Skin epidermis (tissue), 12 donors: ENCODE measurements around the gene ARAP1.
A peak's percentile ranks its signal among the peaks of the same experiment; 100 is the strongest.

Source experiments
- H3K27ac ChIP-seq, 21 experiments: fragments of 200-600 bp; sonication (generic) in 11 of 21; one replicate each; pipeline ENCODE4 v1.5.0; 2020; ENCODE audit warnings: mild to moderate bottlenecking in 3 of 21, inconsistent platforms in 2 of 21, moderate library complexity in 2 of 21
- H3K4me3 ChIP-seq, 7 experiments: fragments of 200-600 bp; sonication (generic) in 2 of 7; one replicate each; pipeline ENCODE4 v1.5.0; 2020; ENCODE audit warnings: inconsistent platforms in 2 of 7, mild to moderate bottlenecking in 2 of 7, moderate library complexity in 1 of 7

Gene ARAP1

GRCh38 chr11:72652873-72653630, 99.2 kb downstream of the ARAP1 start:
- no peak overlapping the region for H3K4me3 ChIP-seq
- no peak overlapping the region for H3K27ac ChIP-seq

GRCh38 chr11:72652133-72652532, 100.1 kb downstream of the ARAP1 start:
- Histone ChIP-seq H3K27ac (no peak overlapping the region), H3K4me3 (no peak overlapping the region)

GRCh38 chr11:72649215-72649976, 102.8 kb downstream of the ARAP1 start:
- Histone ChIP-seq H3K27ac (no peak overlapping the region), H3K4me3 (no peak overlapping the region)

GRCh38 chr11:72648384-72649136, 103.6 kb downstream of the ARAP1 start:
- no peak overlapping the region for H3K27ac ChIP-seq
- no peak overlapping the region for H3K4me3 ChIP-seq

GRCh38 chr11:72647882-72648281, 104.3 kb downstream of the ARAP1 start:
- H3K4me3 ChIP-seq = no peak overlapping the region
- no peak overlapping the region for H3K27ac ChIP-seq

- H3K27ac ChIP-seq = no peak overlapping the region
- H3K4me3 ChIP-seq = no peak overlapping the region
Observed at GRCh38 chr11:72646472-72646871, 105.7 kb downstream of the ARAP1 start.

GRCh38 chr11:72646024-72646423, 106.2 kb downstream of the ARAP1 start:
- Histone ChIP-seq H3K4me3 (no peak overlapping the region), H3K27ac (no peak overlapping the region)

- H3K27ac ChIP-seq = no peak overlapping the region
- H3K4me3 ChIP-seq = no peak overlapping the region
Observed at GRCh38 chr11:72643547-72643946, 108.7 kb downstream of the ARAP1 start.

- H3K27ac ChIP-seq = peak overlapping the region in 7 of 21 experiments; percentile 7 to 66 (median 18)
- H3K4me3 ChIP-seq = peak overlapping the region; percentile 17 to 47 (median 39)
Observed at GRCh38 chr11:72642884-72643522, 109.2 kb downstream of the ARAP1 start.

GRCh38 chr11:72642043-72642883, 109.9 kb downstream of the ARAP1 start:
- H3K27ac ChIP-seq = peak overlapping the region in 10 of 21 experiments; percentile 19 to 78 (median 54)
- H3K4me3 ChIP-seq = peak overlapping the region; percentile 17 to 47 (median 39)

- H3K27ac ChIP-seq = peak overlapping the region in 10 of 21 experiments; percentile 19 to 78 (median 54)
- peak overlapping the region; percentile 17 to 47 (median 39) for H3K4me3 ChIP-seq
Observed at GRCh38 chr11:72641522-72642042, 110.6 kb downstream of the ARAP1 start.

- Histone ChIP-seq H3K27ac (peak overlapping the region in 5 of 21 experiments; percentile 10 to 82 (median 36)), H3K4me3 (peak overlapping the region in 4 of 7 experiments; percentile 4 to 44 (median 24))
Observed at GRCh38 chr11:72639502-72640375, 112.5 kb downstream of the ARAP1 start.

- H3K4me3 ChIP-seq = no peak overlapping the region
- peak overlapping the region in 1 of 21 experiments; percentile 10 for H3K27ac ChIP-seq
Observed at GRCh38 chr11:72637926-72638325, 114.3 kb downstream of the ARAP1 start.

GRCh38 chr11:72637198-72637597, 115.0 kb downstream of the ARAP1 start:
- Histone ChIP-seq H3K4me3 (no peak overlapping the region), H3K27ac (peak overlapping the region in 1 of 21 experiments; percentile 61)

- Histone ChIP-seq H3K4me3 (no peak overlapping the region), H3K27ac (peak overlapping the region in 1 of 21 experiments; percentile 61)
Observed at GRCh38 chr11:72636376-72636775, 115.8 kb downstream of the ARAP1 start.

- H3K4me3 ChIP-seq = no peak overlapping the region
- peak overlapping the region in 2 of 21 experiments; percentile 9 to 61 for H3K27ac ChIP-seq
Observed at GRCh38 chr11:72635933-72636332, 116.3 kb downstream of the ARAP1 start.

GRCh38 chr11:72635309-72635915, 116.8 kb downstream of the ARAP1 start:
- H3K4me3 ChIP-seq = no peak overlapping the region
- peak overlapping the region in 5 of 21 experiments; percentile 3 to 76 (median 23) for H3K27ac ChIP-seq
